ENCODE results near the gene IQSEC1.

Gene IQSEC1

DNA sequence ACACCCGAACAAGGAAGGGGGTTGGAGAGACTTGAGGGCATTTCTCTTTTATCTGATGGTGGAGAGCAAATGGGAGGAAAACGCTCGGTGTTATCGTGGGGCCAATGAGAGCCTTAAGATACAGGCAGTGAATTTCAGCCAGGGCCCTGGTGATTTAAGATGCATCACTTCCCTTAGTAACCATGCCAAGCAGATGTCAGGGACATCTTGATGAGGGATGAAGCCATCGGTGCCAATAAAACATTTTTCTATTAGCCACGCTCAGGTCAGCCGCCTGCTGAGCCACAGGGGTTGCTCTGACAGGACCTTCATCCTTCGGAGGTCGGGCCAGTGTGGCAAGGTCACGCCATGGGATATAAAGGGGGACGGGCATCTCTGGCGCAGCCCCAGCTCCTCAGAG, 10.6 kb downstream of the IQSEC1 start:
- Histone ChIP-seq H3K27ac (ENCODE audit: low read length) (no peak overlapping the region), H3K27me3 (ENCODE audit: control insufficient read depth, insufficient read depth, low read length) (no peaks in the 10 kb centered on the region), H3K36me3 (ENCODE audit: control insufficient read depth, low read depth, low read length) (no peaks in the 10 kb centered on the region), H3K4me3 (ENCODE audit: low read length) (no peak overlapping the region), H3K9ac (ENCODE audit: low read length) (no peak overlapping the region), H3K4me1 (ENCODE audit: control insufficient read depth, low read depth, low read length) (no peaks in the 10 kb centered on the region), H3K9me3 (ENCODE audit: control insufficient read depth, low read depth, low read length) (no peaks in the 10 kb centered on the region)

DNA sequence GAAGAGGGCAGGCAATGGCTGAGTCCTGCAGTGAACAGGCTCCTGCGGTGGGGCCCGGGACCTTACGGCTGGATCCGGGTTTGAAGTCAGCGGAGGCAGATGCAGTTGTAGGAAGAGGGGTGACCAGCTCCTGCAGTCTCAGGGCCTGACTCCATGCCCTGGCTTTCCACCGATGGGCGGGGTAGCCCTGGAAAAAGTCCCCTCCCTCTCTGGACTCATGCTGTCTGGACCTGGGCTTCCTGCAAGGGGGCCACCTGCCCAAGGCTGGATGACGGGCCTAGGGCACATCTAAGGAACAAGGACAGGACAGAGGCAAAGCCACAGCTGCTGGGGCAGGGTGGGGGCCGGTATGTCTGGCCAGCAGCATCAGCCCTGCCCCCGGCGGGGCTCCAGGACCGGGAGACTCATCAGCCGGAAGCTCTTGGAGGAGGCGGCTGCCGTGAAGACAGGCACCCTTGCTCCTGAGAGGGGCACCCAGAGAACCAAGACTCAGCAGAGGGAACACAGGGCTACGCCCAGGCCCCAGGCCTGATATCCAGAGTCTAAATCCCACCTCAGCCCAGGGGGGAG, 12.8 kb downstream of the IQSEC1 start:
- no peaks in the 10 kb centered on the region for H3K4me1 ChIP-seq (ENCODE audit: control insufficient read depth, low read depth, low read length)
- H3K27me3 ChIP-seq (ENCODE audit: control insufficient read depth, insufficient read depth, low read length) = no peaks in the 10 kb centered on the region
- H3K9ac ChIP-seq (ENCODE audit: low read length) = no peak overlapping the region
- H3K27ac ChIP-seq (ENCODE audit: low read length) = no peak overlapping the region
- H3K9me3 ChIP-seq (ENCODE audit: control insufficient read depth, low read depth, low read length) = no peaks in the 10 kb centered on the region
- H3K4me3 ChIP-seq (ENCODE audit: low read length) = no peak overlapping the region
- no peaks in the 10 kb centered on the region for H3K36me3 ChIP-seq (ENCODE audit: control insufficient read depth, low read depth, low read length)

DNA sequence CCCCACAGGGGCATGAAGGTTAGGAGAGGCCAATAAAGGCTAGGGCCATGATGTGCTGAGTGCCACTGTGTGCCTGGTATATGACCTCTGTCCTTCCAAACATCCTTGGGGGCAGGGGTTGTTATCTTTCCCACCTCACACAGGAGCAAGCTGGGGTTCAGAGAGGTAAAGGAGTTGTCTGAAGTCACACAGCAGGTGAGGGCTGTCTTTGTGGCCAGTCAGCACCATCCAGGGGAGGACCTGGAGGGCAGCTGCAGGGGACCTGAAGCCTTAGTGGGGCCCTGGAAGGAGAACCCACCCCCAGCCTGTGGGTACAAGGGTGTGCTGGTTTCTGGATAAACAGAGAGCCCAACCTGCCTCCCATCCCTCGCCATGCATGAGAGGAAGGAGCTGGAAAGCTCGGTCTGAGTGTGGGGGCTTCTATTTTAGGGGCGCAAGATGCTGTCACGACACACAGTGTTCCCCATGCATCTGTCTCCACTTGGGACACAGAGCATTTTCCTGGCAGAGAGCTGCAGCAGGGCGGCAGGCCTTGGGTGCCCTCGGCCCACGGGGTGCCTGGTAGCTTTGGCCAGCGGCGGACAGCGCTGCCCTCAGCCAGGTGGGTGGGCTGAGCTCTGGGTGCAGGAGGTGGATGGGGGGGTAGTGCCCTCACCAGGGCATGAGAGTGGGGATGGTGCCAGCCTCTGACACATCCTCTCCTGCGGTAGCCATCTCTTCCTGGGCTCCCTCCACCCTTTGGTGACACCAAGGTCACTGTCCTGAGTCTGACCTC, 14.7 kb downstream of the IQSEC1 start:
- Histone ChIP-seq H3K4me1 (ENCODE audit: control insufficient read depth, low read depth, low read length) (no peaks in the 10 kb centered on the region), H3K9ac (ENCODE audit: low read length) (no peak overlapping the region), H3K27ac (ENCODE audit: low read length) (no peak overlapping the region), H3K36me3 (ENCODE audit: control insufficient read depth, low read depth, low read length) (no peaks in the 10 kb centered on the region), H3K4me3 (ENCODE audit: low read length) (no peak overlapping the region), H3K9me3 (ENCODE audit: control insufficient read depth, low read depth, low read length) (no peaks in the 10 kb centered on the region), H3K27me3 (ENCODE audit: control insufficient read depth, insufficient read depth, low read length) (no peaks in the 10 kb centered on the region)

GRCh38 chr3:13057282-13058040, 15.8 kb downstream of the IQSEC1 start:
- H3K4me3 ChIP-seq (ENCODE audit: low read length) = no peak overlapping the region
- no peak overlapping the region for H3K27ac ChIP-seq (ENCODE audit: low read length)
- H3K27me3 ChIP-seq (ENCODE audit: control insufficient read depth, insufficient read depth, low read length) = no peaks in the 10 kb centered on the region
- no peaks in the 10 kb centered on the region for H3K4me1 ChIP-seq (ENCODE audit: control insufficient read depth, low read depth, low read length)
- no peak overlapping the region for H3K9ac ChIP-seq (ENCODE audit: low read length)
- H3K9me3 ChIP-seq (ENCODE audit: control insufficient read depth, low read depth, low read length) = no peaks in the 10 kb centered on the region
- no peaks in the 10 kb centered on the region for H3K36me3 ChIP-seq (ENCODE audit: control insufficient read depth, low read depth, low read length)

- no peak overlapping the region for H3K9ac ChIP-seq (ENCODE audit: low read length)
- no peak overlapping the region for H3K4me3 ChIP-seq (ENCODE audit: low read length)
Observed at GRCh38 chr3:13055634-13056033, 17.6 kb downstream of the IQSEC1 start.

DNA sequence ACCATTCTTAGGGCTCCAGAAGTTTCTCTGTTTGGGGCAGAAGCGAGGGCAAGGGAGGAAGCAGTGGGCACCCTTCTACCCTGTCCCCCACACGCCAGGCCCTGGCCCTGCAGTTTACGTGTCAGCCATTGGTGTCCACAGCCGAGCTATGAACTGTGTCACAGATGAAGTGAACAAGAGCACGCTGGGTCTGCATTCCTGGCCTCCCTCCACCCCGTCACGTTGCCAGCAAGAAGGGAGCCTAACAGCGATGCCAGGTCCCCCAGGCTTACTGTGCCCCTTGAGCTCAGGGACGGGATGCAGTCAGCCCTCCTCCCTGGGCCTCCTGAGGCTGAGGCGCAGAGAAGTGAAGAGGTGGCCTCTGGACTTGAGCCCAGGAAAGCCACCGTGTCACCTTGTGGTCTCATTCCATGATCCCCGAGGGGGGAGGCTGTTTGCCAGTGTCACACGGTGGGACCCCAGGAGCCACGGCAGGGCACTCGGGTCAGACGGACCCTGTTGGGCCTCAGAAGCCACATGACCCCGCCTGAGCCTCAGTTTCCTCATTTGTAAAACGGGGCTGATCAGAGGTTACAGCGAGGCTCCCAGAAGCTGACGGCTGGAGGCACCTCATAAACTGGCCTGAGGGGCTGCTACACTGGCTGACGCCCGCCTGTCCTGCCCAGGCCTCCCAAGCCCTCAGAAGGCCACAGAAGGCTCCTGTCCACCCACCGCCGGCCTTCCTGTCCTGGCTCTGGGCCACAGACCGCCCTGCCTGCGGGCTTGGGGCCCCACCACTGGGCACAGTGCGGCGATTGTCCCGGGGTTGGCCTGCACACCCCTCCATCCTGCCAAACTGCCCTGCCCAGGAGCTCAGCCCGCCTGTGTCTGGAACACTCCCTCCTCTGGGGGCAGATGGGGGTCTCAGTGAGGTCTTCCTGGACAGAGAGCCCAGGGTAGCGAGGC, 18.6 kb downstream of the IQSEC1 start:
- Histone ChIP-seq H3K9ac (ENCODE audit: low read length) (no peak overlapping the region), H3K27ac (ENCODE audit: low read length) (no peak overlapping the region), H3K4me3 (ENCODE audit: low read length) (no peak overlapping the region), H3K4me1 (ENCODE audit: control insufficient read depth, low read depth, low read length) (no peaks in the 10 kb centered on the region), H3K36me3 (ENCODE audit: control insufficient read depth, low read depth, low read length) (no peaks in the 10 kb centered on the region), H3K27me3 (ENCODE audit: control insufficient read depth, insufficient read depth, low read length) (no peaks in the 10 kb centered on the region), H3K9me3 (ENCODE audit: control insufficient read depth, low read depth, low read length) (no peaks in the 10 kb centered on the region)

More at GRCh38 chr3:13055634-13056033, 17.6 kb downstream of the IQSEC1 start:
- Histone ChIP-seq H3K4me1 (ENCODE audit: control insufficient read depth, low read depth, low read length) (no peaks in the 10 kb centered on the region), H3K27me3 (ENCODE audit: control insufficient read depth, insufficient read depth, low read length) (no peaks in the 10 kb centered on the region), H3K9me3 (ENCODE audit: control insufficient read depth, low read depth, low read length) (no peaks in the 10 kb centered on the region), H3K36me3 (ENCODE audit: control insufficient read depth, low read depth, low read length) (no peaks in the 10 kb centered on the region), H3K27ac (ENCODE audit: low read length) (no peak overlapping the region)

DNA sequence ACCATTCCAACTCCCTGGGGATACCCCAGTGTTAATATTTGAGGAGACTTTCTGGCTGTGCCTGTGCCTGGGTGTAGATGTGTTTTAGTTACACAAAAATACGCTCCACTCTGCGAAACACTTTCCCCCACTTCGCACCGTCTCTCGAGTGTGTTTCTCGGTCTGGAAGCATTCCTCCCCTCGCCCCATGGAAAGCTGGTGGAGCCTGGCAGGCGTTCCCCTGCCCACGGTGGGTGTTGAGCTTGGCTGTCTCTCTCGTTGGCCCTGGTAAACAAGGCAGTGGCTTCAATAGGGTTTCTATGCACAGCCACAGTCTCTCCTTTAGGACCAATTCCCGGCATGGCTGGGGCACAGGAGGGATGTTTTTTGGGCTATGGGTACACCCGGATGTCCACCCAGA, 19.3 kb downstream of the IQSEC1 start:
- H3K36me3 ChIP-seq (ENCODE audit: control insufficient read depth, low read depth, low read length) = no peaks in the 10 kb centered on the region
- H3K4me1 ChIP-seq (ENCODE audit: control insufficient read depth, low read depth, low read length) = no peaks in the 10 kb centered on the region
- no peaks in the 10 kb centered on the region for H3K9me3 ChIP-seq (ENCODE audit: control insufficient read depth, low read depth, low read length)
- no peak overlapping the region for H3K27ac ChIP-seq (ENCODE audit: low read length)
- H3K9ac ChIP-seq (ENCODE audit: low read length) = no peak overlapping the region
- H3K27me3 ChIP-seq (ENCODE audit: control insufficient read depth, insufficient read depth, low read length) = no peaks in the 10 kb centered on the region
- H3K4me3 ChIP-seq (ENCODE audit: low read length) = no peak overlapping the region

- no peaks in the 10 kb centered on the region for H3K27me3 ChIP-seq (ENCODE audit: control insufficient read depth, insufficient read depth, low read length)
- no peaks in the 10 kb centered on the region for H3K9me3 ChIP-seq (ENCODE audit: control insufficient read depth, low read depth, low read length)
- no peaks in the 10 kb centered on the region for H3K36me3 ChIP-seq (ENCODE audit: control insufficient read depth, low read depth, low read length)
- H3K27ac ChIP-seq (ENCODE audit: low read length) = no peak overlapping the region
- H3K9ac ChIP-seq (ENCODE audit: low read length) = no peak overlapping the region
- H3K4me1 ChIP-seq (ENCODE audit: control insufficient read depth, low read depth, low read length) = no peaks in the 10 kb centered on the region
- no peak overlapping the region for H3K4me3 ChIP-seq (ENCODE audit: low read length)
Observed at GRCh38 chr3:13053420-13053819, 19.8 kb downstream of the IQSEC1 start.

DNA sequence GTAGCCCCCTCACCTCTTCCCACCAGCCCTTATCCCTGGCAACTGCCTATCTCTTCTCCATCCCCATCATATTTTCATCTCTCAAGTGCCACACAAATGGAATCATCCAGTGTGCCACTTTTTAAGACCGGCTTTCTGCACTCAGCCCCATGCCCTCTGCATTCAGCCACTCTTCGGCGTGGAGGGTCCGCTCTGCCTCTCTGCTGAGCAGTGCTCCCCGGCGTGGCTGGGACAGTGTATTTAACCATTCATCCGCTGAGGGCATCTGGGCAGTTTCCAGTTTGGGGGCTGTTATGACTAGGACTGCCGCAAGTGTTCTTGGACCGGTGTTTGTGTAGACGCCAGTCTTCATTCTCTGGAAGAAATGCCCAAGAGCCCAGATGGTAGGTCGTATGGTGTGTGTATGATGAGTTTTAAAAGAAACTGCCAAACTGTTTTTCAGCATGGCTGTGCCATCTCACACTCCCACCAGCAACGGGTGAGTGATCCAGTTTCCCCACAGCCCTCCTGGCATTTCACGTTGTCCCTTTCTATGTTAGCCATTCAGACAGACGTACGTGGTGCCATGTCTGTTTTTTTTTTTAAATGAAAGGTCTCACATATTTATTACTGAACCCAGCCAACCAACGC, 20.9 kb downstream of the IQSEC1 start:
- no peaks in the 10 kb centered on the region for H3K36me3 ChIP-seq (ENCODE audit: control insufficient read depth, low read depth, low read length)
- H3K4me1 ChIP-seq (ENCODE audit: control insufficient read depth, low read depth, low read length) = no peaks in the 10 kb centered on the region
- no peak overlapping the region for H3K27ac ChIP-seq (ENCODE audit: low read length)
- H3K9ac ChIP-seq (ENCODE audit: low read length) = no peak overlapping the region
- no peaks in the 10 kb centered on the region for H3K27me3 ChIP-seq (ENCODE audit: control insufficient read depth, insufficient read depth, low read length)
- H3K4me3 ChIP-seq (ENCODE audit: low read length) = no peak overlapping the region
- no peaks in the 10 kb centered on the region for H3K9me3 ChIP-seq (ENCODE audit: control insufficient read depth, low read depth, low read length)

DNA sequence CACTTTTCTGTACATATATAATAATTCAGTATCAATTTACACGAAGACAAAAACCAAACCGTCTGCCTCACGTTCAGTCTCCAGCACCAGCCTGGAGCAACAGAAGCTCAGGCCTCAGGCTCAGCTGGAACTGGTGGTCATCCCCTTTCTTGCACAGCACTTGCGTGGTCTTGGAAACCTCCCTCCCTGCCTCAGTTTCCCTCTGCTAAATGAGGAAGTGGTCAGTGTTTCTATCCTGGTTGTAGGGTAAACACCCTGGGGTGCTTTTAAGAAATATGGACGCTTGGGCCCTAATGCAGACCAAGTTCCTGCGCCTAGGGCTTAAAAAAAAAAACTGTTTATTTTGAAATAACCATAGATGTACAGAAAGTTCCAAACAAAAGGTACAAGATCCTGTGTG, 21.6 kb downstream of the IQSEC1 start:
- H3K27me3 ChIP-seq (ENCODE audit: control insufficient read depth, insufficient read depth, low read length) = no peaks in the 10 kb centered on the region
- H3K9me3 ChIP-seq (ENCODE audit: control insufficient read depth, low read depth, low read length) = no peaks in the 10 kb centered on the region
- no peak overlapping the region for H3K9ac ChIP-seq (ENCODE audit: low read length)
- H3K27ac ChIP-seq (ENCODE audit: low read length) = no peak overlapping the region
- H3K4me3 ChIP-seq (ENCODE audit: low read length) = no peak overlapping the region
- H3K36me3 ChIP-seq (ENCODE audit: control insufficient read depth, low read depth, low read length) = no peaks in the 10 kb centered on the region
- H3K4me1 ChIP-seq (ENCODE audit: control insufficient read depth, low read depth, low read length) = no peaks in the 10 kb centered on the region

DNA sequence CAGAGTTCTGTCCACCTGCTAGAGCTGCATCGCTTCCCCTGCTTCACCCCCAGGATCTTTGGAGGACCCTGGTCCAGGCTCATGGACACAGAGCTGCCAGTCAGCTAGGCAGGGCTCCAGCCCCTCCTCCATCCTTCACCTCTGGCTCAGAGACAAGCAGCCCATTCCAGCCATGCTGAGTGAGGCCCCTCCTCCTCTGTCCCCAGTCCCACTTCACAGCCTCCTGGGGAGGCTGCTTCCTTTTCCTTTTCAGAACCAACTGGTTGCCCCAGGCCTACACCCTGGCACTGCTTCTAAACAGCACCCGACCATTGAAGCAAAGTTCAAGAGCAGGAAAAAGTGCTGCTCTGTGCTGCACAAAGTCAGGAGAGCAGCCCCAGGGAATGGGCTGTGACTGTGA, 22.2 kb downstream of the IQSEC1 start:
- Histone ChIP-seq H3K4me1 (ENCODE audit: control insufficient read depth, low read depth, low read length) (no peaks in the 10 kb centered on the region), H3K36me3 (ENCODE audit: control insufficient read depth, low read depth, low read length) (no peaks in the 10 kb centered on the region), H3K9me3 (ENCODE audit: control insufficient read depth, low read depth, low read length) (no peaks in the 10 kb centered on the region), H3K4me3 (ENCODE audit: low read length) (no peak overlapping the region), H3K27ac (ENCODE audit: low read length) (no peak overlapping the region), H3K9ac (ENCODE audit: low read length) (no peak overlapping the region), H3K27me3 (ENCODE audit: control insufficient read depth, insufficient read depth, low read length) (no peaks in the 10 kb centered on the region)

Measured in iPS-18a (cell line).